Inflammatory macrophage (primary cell): Measurements from ENCODE around the gene GMIP.

ENCODE experiments used
- DNase-seq, 2 donors: peaks; one replicate each; pipeline ENCODE4 v3.0.0-alpha.2; 2020 to 2022

Gene GMIP

GRCh38 chr19:19659646-19660245 lies 16.3 kb upstream of the GMIP start:
- peak in 1 of 2 donors; percentile 16 for DNase-seq

- no peak for DNase-seq
Measured at GRCh38 chr19:19657397-19657783, 13.9 kb upstream of the GMIP start.

- no peak for DNase-seq
Measured at GRCh38 chr19:19656451-19657396, 13.3 kb upstream of the GMIP start.

- DNase-seq: no peak
Measured at GRCh38 chr19:19655641-19656343, 12.3 kb upstream of the GMIP start.

- no peak for DNase-seq
Measured at GRCh38 chr19:19655051-19655594, 11.7 kb upstream of the GMIP start.

- DNase-seq: no peak
Measured at GRCh38 chr19:19654441-19654840, 11.0 kb upstream of the GMIP start.

GRCh38 chr19:19653597-19654147 lies 10.2 kb upstream of the GMIP start:
- DNase-seq: no peak

- no peak for DNase-seq
Measured at GRCh38 chr19:19652482-19653295, 9.2 kb upstream of the GMIP start.

- no peak for DNase-seq
Measured at GRCh38 chr19:19651076-19651475, 7.6 kb upstream of the GMIP start.

GRCh38 chr19:19650331-19650730 lies 6.9 kb upstream of the GMIP start:
- no peak for DNase-seq

- DNase-seq: no peak
Measured at GRCh38 chr19:19649580-19649995, 6.1 kb upstream of the GMIP start.

- no peak for DNase-seq
Measured at GRCh38 chr19:19649155-19649554, 5.7 kb upstream of the GMIP start.

GRCh38 chr19:19647037-19647835 lies 3.8 kb upstream of the GMIP start:
- DNase-seq: no peak

GRCh38 chr19:19645233-19645870 lies 1.9 kb upstream of the GMIP start:
- DNase-seq: no peak

GRCh38 chr19:19644054-19644388 lies 564 bp upstream of the GMIP start:
- DNase-seq: no peak

GRCh38 chr19:19642506-19643157 lies 825 bp downstream of the GMIP start:
- peak; percentile 31 to 44 for DNase-seq

GRCh38 chr19:19637523-19638251 lies 5.8 kb downstream of the GMIP start:
- no peak for DNase-seq

GRCh38 chr19:19637186-19637522 lies 6.3 kb downstream of the GMIP start:
- DNase-seq: no peak

- no peak for DNase-seq
Measured at GRCh38 chr19:19636573-19637185, 6.8 kb downstream of the GMIP start.
